WTC11 (cell line): ENCODE data around the gene C2orf49. TPM values are rescaled to one million over a fixed set of nuclear protein-coding genes. Genes with fewer than 3 reads are reported as not detected.
A peak's percentile ranks its signal among the peaks of the same experiment; 100 is the strongest.

ENCODE experiments used
- ATAC-seq: fragments of 200-7000 bp; cut with Tn5 transposase; 2 replicates; pipeline ENCODE4 v1.10.0; 2021; ENCODE audit warnings: mild to moderate bottlenecking, moderate library complexity
- CTCF ChIA-PET: fragments of 300-600 bp; sonication (Branson Sonifier 250); formaldehyde crosslinking; loops from one replicate; lab custom pipeline; 2021; ENCODE audit warnings: antibody characterized with exemption; lab: Charles Lee
- POLR2A ChIA-PET: fragments of 350-600 bp; sonication (Branson Sonifier 250); formaldehyde crosslinking; loops from one replicate; lab custom pipeline; 2021; ENCODE audit warnings: antibody characterized with exemption; lab: Charles Lee
- DNase-seq: peaks from one replicate; pipeline ENCODE4 v3.0.0; 2021; ENCODE audit warnings: low spot score
- H3K27ac Mint-ChIP-seq: 2 replicates; pipeline ENCODE4 v1.8.0; 2021; ENCODE audit warnings: mixed read lengths
- H3K27me3 Mint-ChIP-seq: 2 replicates; pipeline ENCODE4 v1.8.0; 2021; ENCODE audit warnings: low read depth, mild to moderate bottlenecking, moderate library complexity, mixed read lengths
- H3K36me3 Mint-ChIP-seq: 2 replicates; pipeline ENCODE4 v1.8.0; 2021; ENCODE audit warnings: mixed read lengths
- H3K4me1 Mint-ChIP-seq: 2 replicates; pipeline ENCODE4 v1.8.0; 2022; ENCODE audit warnings: mixed read lengths
- H3K4me3 Mint-ChIP-seq: 2 replicates; pipeline ENCODE4 v1.8.0; 2021; ENCODE audit warnings: mild to moderate bottlenecking, moderate library complexity, mixed read lengths
- H3K9me3 Mint-ChIP-seq: 2 replicates; pipeline ENCODE4 v1.8.0; 2021; ENCODE audit warnings: mixed read lengths
- CBFB ChIP-seq: sonication (generic); formaldehyde crosslinking; IDR thresholded peaks from 2 replicates; pipeline ENCODE4 v1.8.1; 2022; ENCODE audit warnings: mild to moderate bottlenecking, low read depth, missing genetic modification reagents
- ELF4 ChIP-seq: sonication (generic); formaldehyde crosslinking; IDR thresholded peaks from 2 replicates; pipeline ENCODE4 v1.8.1; 2022; ENCODE audit warnings: low read depth, mild to moderate bottlenecking, moderate library complexity, missing genetic modification reagents
- FOXJ3 ChIP-seq: sonication (generic); formaldehyde crosslinking; IDR thresholded peaks from 2 replicates; pipeline ENCODE4 v1.9.0; 2021; ENCODE audit warnings: missing genetic modification reagents, mild to moderate bottlenecking, borderline replicate concordance
- FOXP1 ChIP-seq: sonication (generic); formaldehyde crosslinking; IDR thresholded peaks from 2 replicates; pipeline ENCODE4 v1.8.0; 2022; ENCODE audit warnings: missing genetic modification reagents, mild to moderate bottlenecking, moderate library complexity, borderline replicate concordance
- FOXP4 ChIP-seq: sonication (generic); formaldehyde crosslinking; IDR thresholded peaks from 2 replicates; pipeline ENCODE4 v1.8.0; 2022; ENCODE audit warnings: mild to moderate bottlenecking, missing genetic modification reagents
- GABPB1 ChIP-seq: sonication (generic); formaldehyde crosslinking; IDR thresholded peaks from 2 replicates; pipeline ENCODE4 v1.8.1; 2023; ENCODE audit warnings: mild to moderate bottlenecking, missing genetic modification reagents
- JUN ChIP-seq: sonication (generic); formaldehyde crosslinking; IDR thresholded peaks from 2 replicates; pipeline ENCODE4 v1.8.0; 2023; ENCODE audit warnings: mild to moderate bottlenecking, missing genetic modification reagents
- MYBL2 ChIP-seq: sonication (generic); formaldehyde crosslinking; IDR thresholded peaks from 2 replicates; pipeline ENCODE4 v1.8.1; 2023; ENCODE audit warnings: mild to moderate bottlenecking, moderate library complexity, missing genetic modification reagents
- SMAD4 ChIP-seq: sonication (generic); formaldehyde crosslinking; IDR thresholded peaks from 2 replicates; pipeline ENCODE4 v1.8.0; 2022; ENCODE audit warnings: mild to moderate bottlenecking, missing genetic modification reagents
- SOX15 ChIP-seq: fragments of 250-450 bp; sonication (Bioruptor Pico); IDR thresholded peaks from 2 replicates; pipeline ENCODE4 v1.9.0; 2021; ENCODE audit warnings: mild to moderate bottlenecking
- TEAD1 ChIP-seq: sonication (generic); formaldehyde crosslinking; IDR thresholded peaks from 2 replicates; pipeline ENCODE4 v1.8.0; 2022; ENCODE audit warnings: mild to moderate bottlenecking, missing genetic modification reagents
- ZNF219 ChIP-seq: sonication (generic); formaldehyde crosslinking; IDR thresholded peaks from 2 replicates; pipeline ENCODE4 v1.8.0; 2023; ENCODE audit warnings: missing genetic modification reagents, mild to moderate bottlenecking, borderline replicate concordance
- ZNF263 ChIP-seq: sonication (generic); formaldehyde crosslinking; IDR thresholded peaks from 2 replicates; pipeline ENCODE4 v1.8.1; 2022; ENCODE audit warnings: low read depth, mild to moderate bottlenecking, moderate library complexity, missing genetic modification reagents
- total RNA-seq: library from RNA; stranded (reverse); gene quantifications from 3 replicates; pipeline ENCODE4 v1.2.3, GENCODE V29; 2021
- TF ChIP-seq, protein P1 (sequence below): sonication (generic); formaldehyde crosslinking; IDR thresholded peaks from 2 replicates; pipeline ENCODE4 v1.8.1; 2023; ENCODE audit warnings: mild to moderate bottlenecking, moderate library complexity, missing genetic modification reagents
- TF ChIP-seq, protein P2 (sequence below): sonication (generic); formaldehyde crosslinking; IDR thresholded peaks from 2 replicates; pipeline ENCODE4 v1.8.1; 2023; ENCODE audit warnings: mild to moderate bottlenecking, missing genetic modification reagents
- TF ChIP-seq, protein P3 (sequence below): sonication (generic); formaldehyde crosslinking; IDR thresholded peaks from 2 replicates; pipeline ENCODE4 v1.8.0; 2022; ENCODE audit warnings: mild to moderate bottlenecking, missing genetic modification reagents
- TF ChIP-seq, protein P4 (sequence below): sonication (generic); formaldehyde crosslinking; IDR thresholded peaks from 2 replicates; pipeline ENCODE4 v1.8.1; 2023; ENCODE audit warnings: mild to moderate bottlenecking, missing genetic modification reagents
- TF ChIP-seq, protein P5 (sequence below): sonication (generic); formaldehyde crosslinking; IDR thresholded peaks from 2 replicates; pipeline ENCODE4 v1.8.0; 2022; ENCODE audit warnings: mild to moderate bottlenecking, missing genetic modification reagents
- TF ChIP-seq, protein P6 (sequence below): sonication (generic); formaldehyde crosslinking; IDR thresholded peaks from 2 replicates; pipeline ENCODE4 v1.8.0; 2022; ENCODE audit warnings: mild to moderate bottlenecking, missing genetic modification reagents
- TF ChIP-seq, protein P7 (sequence below): sonication (generic); formaldehyde crosslinking; IDR thresholded peaks from 2 replicates; pipeline ENCODE4 v1.8.1; 2022; ENCODE audit warnings: low read depth, missing genetic modification reagents, borderline replicate concordance

Gene C2orf49
- total RNA-seq, 1 experiment from 2014 or later, result 15.9 TPM

- TF ChIP-seq, protein P1, sequence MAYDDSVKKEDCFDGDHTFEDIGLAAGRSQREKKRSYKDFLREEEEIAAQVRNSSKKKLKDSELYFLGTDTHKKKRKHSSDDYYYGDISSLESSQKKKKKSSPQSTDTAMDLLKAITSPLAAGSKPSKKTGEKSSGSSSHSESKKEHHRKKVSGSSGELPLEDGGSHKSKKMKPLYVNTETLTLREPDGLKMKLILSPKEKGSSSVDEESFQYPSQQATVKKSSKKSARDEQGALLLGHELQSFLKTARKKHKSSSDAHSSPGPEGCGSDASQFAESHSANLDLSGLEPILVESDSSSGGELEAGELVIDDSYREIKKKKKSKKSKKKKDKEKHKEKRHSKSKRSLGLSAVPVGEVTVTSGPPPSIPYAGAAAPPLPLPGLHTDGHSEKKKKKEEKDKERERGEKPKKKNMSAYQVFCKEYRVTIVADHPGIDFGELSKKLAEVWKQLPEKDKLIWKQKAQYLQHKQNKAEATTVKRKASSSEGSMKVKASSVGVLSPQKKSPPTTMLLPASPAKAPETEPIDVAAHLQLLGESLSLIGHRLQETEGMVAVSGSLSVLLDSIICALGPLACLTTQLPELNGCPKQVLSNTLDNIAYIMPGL (CRISPR knock-in tag), result peak; percentile 40; the same call in 1 of the 2 replicates
- TF ChIP-seq GABPB1, result 0 out of 2 replicates have a peak, but pooled peaks have one; percentile 22
- TF ChIP-seq, protein P2, sequence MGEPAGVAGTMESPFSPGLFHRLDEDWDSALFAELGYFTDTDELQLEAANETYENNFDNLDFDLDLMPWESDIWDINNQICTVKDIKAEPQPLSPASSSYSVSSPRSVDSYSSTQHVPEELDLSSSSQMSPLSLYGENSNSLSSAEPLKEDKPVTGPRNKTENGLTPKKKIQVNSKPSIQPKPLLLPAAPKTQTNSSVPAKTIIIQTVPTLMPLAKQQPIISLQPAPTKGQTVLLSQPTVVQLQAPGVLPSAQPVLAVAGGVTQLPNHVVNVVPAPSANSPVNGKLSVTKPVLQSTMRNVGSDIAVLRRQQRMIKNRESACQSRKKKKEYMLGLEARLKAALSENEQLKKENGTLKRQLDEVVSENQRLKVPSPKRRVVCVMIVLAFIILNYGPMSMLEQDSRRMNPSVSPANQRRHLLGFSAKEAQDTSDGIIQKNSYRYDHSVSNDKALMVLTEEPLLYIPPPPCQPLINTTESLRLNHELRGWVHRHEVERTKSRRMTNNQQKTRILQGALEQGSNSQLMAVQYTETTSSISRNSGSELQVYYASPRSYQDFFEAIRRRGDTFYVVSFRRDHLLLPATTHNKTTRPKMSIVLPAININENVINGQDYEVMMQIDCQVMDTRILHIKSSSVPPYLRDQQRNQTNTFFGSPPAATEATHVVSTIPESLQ, result no peak
- no peak for TF ChIP-seq ELF4 (CRISPR knock-in tag)
- TF ChIP-seq MYBL2 (CRISPR knock-in tag), result 0 out of 2 replicates have a peak, but pooled peaks have one; percentile 41
- TF ChIP-seq SMAD4, result no peak
- TF ChIP-seq JUN (CRISPR knock-in tag), result 0 out of 2 replicates have a peak, but pooled peaks have one; percentile 13
- TF ChIP-seq, protein P3, sequence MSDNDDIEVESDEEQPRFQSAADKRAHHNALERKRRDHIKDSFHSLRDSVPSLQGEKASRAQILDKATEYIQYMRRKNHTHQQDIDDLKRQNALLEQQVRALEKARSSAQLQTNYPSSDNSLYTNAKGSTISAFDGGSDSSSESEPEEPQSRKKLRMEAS (CRISPR knock-in tag), result peak; percentile 82
- TF ChIP-seq FOXP1, result peak; percentile 38; the same call in 1 of the 2 replicates
- TF ChIP-seq TEAD1, result 0 out of 2 replicates have a peak, but pooled peaks have one; percentile 19
Measured at GRCh38 chr2:105329561-105330495, 7.5 kb upstream of the C2orf49 start, which contains the start of gene TGFBRAP1 (continued).

DNA sequence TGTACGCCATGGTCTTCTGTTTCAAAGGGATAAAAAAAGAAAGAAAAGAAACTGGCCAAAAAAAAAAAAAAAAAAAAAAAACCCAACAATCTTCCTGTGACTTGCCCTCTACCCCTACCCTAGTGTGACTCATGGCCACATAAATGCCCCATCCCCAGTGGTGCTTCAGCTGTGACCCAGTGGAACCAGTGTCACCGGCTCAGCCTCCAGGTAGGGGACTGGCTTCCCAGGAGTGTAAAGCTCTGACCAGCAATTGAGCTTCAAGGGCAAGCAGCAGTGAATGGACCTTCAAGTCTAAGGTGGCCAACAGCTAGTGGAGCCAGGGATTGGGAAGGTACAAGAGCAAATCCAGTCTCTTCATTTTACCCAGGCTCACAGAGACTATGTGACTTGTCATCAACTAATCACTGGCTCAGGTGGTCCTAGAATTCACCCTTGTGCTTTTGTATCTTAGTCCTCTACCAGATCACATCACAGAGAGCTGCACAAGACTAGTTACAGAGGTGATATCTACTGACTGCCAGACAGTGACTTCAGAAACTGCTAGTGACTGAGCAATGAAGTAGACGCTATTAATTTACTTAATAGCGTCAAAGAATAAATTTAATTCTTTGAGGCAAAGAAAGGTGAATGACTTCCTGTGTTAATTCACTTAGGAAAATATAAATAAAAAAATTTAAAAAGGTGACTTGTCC is 6.5 kb upstream of the C2orf49 start:
- POLR2A ChIA-PET, result no interaction called here
- H3K27me3 Mint-ChIP-seq, result no peaks in the 10 kb centered on the region; the same call in 1 of the 2 replicates
- CTCF ChIA-PET, result interaction anchor here (0.6 to 1.6 kb wide), 4 partner anchors 92 to 1252 kb away, joined by 3 to 5 read pairs (median 3); no protein-coding TSS in a partner anchor
- no peak overlapping the region for H3K27ac Mint-ChIP-seq
- H3K4me1 Mint-ChIP-seq, result peaks cover 16% of the 10 kb centered on the region
- H3K36me3 Mint-ChIP-seq, result 0 out of 2 replicates have a peak, but pooled peaks cover 3% of the 10 kb centered on the region
- ATAC-seq (no peak), DNase-seq (no peak)
- H3K4me3 Mint-ChIP-seq, result peak overlapping the region; percentile 77
- H3K9me3 Mint-ChIP-seq, result no peaks in the 10 kb centered on the region
- TF ChIP-seq, protein P4, sequence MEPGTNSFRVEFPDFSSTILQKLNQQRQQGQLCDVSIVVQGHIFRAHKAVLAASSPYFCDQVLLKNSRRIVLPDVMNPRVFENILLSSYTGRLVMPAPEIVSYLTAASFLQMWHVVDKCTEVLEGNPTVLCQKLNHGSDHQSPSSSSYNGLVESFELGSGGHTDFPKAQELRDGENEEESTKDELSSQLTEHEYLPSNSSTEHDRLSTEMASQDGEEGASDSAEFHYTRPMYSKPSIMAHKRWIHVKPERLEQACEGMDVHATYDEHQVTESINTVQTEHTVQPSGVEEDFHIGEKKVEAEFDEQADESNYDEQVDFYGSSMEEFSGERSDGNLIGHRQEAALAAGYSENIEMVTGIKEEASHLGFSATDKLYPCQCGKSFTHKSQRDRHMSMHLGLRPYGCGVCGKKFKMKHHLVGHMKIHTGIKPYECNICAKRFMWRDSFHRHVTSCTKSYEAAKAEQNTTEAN (CRISPR knock-in tag), result no peak
- TF ChIP-seq, protein P5, sequence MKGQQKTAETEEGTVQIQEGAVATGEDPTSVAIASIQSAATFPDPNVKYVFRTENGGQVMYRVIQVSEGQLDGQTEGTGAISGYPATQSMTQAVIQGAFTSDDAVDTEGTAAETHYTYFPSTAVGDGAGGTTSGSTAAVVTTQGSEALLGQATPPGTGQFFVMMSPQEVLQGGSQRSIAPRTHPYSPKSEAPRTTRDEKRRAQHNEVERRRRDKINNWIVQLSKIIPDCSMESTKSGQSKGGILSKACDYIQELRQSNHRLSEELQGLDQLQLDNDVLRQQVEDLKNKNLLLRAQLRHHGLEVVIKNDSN (CRISPR knock-in tag), result no peak
- TF ChIP-seq FOXP4 (CRISPR knock-in tag) (no peak), SOX15 (no peak), ZNF219 (no peak), CBFB (no peak), MYBL2 (CRISPR knock-in tag) (no peak), FOXJ3 (CRISPR knock-in tag) (no peak), ZNF263 (CRISPR knock-in tag) (no peak)
- TF ChIP-seq, protein P6, sequence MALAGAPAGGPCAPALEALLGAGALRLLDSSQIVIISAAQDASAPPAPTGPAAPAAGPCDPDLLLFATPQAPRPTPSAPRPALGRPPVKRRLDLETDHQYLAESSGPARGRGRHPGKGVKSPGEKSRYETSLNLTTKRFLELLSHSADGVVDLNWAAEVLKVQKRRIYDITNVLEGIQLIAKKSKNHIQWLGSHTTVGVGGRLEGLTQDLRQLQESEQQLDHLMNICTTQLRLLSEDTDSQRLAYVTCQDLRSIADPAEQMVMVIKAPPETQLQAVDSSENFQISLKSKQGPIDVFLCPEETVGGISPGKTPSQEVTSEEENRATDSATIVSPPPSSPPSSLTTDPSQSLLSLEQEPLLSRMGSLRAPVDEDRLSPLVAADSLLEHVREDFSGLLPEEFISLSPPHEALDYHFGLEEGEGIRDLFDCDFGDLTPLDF (CRISPR knock-in tag), result no peak
- TF ChIP-seq, protein P1 (CRISPR knock-in tag), result no peak
- TF ChIP-seq, protein P7, sequence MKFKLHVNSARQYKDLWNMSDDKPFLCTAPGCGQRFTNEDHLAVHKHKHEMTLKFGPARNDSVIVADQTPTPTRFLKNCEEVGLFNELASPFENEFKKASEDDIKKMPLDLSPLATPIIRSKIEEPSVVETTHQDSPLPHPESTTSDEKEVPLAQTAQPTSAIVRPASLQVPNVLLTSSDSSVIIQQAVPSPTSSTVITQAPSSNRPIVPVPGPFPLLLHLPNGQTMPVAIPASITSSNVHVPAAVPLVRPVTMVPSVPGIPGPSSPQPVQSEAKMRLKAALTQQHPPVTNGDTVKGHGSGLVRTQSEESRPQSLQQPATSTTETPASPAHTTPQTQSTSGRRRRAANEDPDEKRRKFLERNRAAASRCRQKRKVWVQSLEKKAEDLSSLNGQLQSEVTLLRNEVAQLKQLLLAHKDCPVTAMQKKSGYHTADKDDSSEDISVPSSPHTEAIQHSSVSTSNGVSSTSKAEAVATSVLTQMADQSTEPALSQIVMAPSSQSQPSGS (CRISPR knock-in tag), result no peak
